Stimulated activated CD8-positive, alpha-beta memory T cell treated with anti-CD3 and anti-CD28 coated beads, Interleukin-4, amount 100 ng/mL, for 48 hours (primary cell): Measurements from ENCODE around the gene SIPA1L3.

Experiments
- DNase-seq: peaks from one replicate; pipeline ENCODE4 v3.0.0-alpha.2; 2020

Gene SIPA1L3

GRCh38 chr19:38197937-38198704 lies 291.1 kb downstream of the SIPA1L3 start:
- no peak for DNase-seq

- no peak for DNase-seq
Measured at GRCh38 chr19:38199340-38199739, 292.3 kb downstream of the SIPA1L3 start.

DNA sequence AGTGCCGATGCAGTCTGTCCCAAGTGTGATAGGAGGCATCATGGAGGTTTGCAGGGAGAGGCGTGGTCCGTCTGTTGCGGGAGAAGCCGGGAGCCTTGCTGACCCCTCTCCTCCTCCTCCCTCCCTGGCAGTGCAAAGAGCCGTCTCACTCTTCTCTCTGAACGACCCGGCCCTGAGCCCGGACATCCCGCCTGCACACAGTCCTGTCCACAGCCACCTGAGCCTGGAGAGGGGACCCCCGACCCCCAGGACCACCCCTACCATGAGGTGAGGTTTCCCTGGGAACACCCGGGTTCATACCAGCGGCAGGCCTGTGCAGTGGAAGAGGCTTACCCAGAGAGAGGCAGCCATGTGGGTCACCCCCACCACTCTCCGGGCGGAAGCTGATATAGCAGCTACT lies 294.7 kb downstream of the SIPA1L3 start:
- DNase-seq: no peak

- no peak for DNase-seq
Measured at GRCh38 chr19:38202504-38202903, 295.5 kb downstream of the SIPA1L3 start.

- DNase-seq: no peak
Measured at GRCh38 chr19:38203197-38203596, 296.2 kb downstream of the SIPA1L3 start.

- no peak for DNase-seq
Measured at GRCh38 chr19:38204096-38204495, 297.1 kb downstream of the SIPA1L3 start.

GRCh38 chr19:38204728-38205127 lies 297.7 kb downstream of the SIPA1L3 start:
- DNase-seq: no peak

DNA sequence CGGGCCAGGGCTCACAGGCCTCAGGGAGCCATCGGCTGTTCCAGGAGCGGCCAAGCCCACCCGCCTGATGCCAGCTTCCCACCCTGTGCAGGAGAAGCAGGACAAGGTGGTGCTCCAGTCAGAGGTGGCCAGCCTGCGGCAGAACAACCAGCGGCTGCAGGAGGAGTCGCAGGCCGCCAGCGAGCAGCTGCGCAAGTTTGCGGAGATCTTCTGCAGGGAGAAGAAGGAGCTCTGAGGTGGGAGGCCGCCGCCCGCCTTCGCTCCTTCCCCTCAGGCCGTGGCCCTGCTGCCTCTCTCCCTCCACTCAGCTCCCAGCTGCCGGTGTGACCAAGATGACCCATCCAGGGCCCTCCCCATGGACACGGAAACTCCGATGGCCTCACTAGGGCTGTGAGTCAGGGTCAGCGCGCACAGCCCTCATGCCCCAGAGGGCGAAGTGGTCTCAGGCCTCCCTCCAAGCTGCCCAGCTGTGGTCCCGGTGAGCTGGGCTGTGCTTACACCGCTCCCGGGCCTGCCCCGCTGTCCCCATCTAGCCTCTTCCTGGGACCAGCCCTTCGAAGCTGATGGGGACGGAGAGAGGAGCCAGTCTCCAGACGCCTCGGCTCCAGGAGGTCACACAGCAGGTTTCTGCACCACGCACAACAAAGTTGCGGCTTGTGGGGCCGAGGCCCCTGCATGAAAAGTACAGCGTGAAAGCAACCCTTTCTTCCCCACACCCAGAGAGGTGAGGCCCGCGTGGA lies 299.2 kb downstream of the SIPA1L3 start:
- DNase-seq: no peak

DNA sequence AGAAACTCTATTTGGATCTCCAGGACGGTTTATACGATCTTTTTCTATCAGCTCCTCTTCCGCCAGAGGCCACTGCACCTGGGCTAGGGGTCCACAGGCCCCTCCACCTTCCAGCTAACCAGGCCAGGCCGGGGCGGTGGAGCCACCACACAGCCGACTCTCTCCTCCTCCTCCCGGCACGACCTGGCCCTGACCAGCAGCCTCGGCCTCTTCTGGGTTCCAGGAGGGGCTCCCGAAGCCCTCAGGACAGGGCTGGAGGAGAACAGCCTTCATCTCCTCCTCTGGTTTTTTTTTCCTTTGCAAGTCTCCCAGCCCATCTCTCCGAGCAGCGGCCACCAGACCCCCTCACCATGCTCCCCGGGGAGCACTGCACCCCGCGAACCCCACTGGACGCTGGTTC lies 299.9 kb downstream of the SIPA1L3 start:
- DNase-seq: no peak

DNA sequence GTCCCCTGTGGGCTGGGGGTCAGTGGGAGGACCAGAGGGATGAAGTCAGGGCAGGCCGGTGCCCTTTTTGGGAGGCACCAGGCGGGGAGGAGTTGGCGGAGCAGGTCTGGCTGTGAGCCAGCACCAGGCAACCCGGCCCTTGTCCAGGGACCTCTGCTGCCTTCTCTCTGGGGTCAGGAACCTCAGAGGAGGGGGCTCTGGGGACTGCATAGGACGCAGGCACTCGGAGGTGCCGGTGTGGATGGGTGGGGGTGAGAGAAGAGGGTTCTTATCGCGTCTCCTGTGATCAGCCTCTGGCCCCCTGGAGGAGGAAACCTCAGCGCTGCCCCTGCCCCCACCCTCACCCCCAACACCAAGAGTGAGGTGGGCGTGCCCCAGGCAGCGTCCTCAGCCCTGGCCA lies 300.5 kb downstream of the SIPA1L3 start:
- no peak for DNase-seq

DNA sequence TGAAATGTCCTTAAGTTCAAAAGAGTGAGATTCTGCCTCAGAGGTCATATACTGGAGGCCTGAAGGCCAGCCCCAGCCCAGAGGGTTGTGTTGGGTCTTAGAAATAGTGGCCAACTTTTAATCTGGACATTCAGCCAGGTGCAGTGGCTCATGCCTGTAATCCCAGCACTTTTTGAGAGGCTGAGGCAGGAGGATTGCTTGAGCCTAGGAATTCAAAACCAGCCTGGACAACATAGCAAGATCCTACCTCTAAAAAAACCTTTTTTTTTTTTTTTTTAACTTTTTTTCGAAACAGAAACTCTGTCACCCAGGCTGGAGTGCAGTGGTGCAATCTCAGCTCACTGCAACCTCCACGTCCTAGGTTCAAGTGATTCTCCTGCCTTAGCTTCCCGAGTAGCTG lies 301.6 kb downstream of the SIPA1L3 start:
- no peak for DNase-seq

GRCh38 chr19:38209152-38209551 lies 302.1 kb downstream of the SIPA1L3 start:
- DNase-seq: no peak

GRCh38 chr19:38209671-38210457 lies 302.9 kb downstream of the SIPA1L3 start:
- DNase-seq: no peak

DNA sequence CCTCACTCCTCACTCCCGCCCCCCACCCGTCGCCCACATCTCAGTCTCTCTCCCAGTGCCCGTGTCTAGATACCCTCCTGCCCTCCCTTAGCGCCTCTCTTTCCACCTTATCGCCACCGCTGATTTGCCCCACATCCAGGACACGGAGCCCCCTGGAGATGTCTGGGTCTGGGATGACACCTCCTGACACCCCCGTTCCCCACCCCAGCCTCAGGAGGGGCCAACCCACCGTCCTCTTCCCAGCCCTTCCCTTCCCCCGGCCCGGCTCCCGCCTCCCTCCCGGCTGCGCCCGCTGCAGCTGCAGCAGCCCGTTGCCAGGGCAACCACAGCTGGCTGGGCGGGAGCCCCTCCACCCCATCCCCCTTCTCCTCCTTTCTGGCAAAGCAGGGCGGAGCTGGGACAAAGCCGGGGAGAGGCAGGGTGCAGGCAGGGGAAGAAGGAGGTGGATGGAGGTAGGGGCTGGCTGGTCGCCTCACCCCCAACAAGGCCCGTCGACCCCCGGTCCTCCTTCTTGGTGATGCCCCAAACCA lies 303.5 kb downstream of the SIPA1L3 start:
- no peak for DNase-seq

DNA sequence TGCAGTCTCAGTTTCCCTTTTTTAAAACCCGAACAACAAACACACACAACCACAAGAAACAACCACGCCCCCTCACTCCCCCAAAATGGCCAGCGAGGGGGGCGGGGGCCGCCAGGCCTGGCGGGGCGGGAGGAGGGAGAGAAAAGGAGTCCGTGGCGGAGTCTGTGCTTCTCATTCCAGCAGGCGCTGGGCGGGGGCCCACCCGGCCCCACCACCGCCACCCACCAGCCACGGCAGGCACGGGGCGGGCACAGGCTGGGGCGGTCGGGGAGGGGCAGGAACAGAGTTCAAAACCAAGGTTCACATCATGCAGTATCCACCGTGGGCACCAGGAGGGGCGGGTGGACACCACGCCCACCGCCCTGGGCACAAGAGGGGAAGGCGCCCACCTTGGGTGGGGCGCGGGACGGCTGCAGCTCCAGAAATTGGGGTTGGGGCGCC lies 304.2 kb downstream of the SIPA1L3 start:
- DNase-seq: no peak

DNA sequence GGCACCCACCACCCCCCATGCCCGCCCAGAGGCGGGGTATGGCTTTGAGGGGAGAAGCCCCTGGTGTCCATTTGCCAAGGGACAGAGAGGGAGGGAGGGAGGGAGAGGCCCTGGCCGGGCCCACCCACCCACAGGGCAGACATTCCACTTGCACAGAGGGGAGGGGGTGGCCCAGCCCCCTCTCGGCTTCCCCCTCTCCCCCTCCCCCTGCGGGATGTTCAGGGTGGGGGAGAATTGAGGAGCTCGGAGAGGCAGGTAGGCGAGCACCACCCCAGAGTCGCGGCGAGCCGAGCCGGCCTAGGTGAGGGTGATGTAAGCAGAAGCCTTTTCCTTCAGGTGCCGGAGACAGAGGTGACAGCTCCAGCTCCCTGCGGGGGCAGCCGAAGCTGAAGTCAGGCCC lies 304.8 kb downstream of the SIPA1L3 start:
- DNase-seq: no peak

DNA sequence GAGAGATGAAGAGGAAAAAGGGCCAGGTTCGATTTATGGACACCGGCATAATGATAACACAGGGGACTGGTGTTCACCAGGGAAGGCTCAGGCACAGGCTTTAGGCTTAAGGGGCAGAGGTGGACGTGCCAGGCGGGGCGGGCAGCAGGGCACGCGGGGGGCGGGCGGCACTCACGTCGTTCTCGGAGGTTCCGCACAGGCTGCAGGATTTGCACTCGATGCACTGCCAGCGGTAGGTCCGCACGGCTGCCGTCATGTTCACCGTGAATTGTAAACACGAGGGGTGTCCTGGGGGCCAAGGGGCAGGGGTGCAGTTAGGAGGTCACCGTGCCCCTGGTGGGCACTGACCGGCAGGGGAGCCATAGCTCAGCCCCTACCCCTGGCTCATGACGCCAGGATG lies 306.5 kb downstream of the SIPA1L3 start:
- no peak for DNase-seq

DNA sequence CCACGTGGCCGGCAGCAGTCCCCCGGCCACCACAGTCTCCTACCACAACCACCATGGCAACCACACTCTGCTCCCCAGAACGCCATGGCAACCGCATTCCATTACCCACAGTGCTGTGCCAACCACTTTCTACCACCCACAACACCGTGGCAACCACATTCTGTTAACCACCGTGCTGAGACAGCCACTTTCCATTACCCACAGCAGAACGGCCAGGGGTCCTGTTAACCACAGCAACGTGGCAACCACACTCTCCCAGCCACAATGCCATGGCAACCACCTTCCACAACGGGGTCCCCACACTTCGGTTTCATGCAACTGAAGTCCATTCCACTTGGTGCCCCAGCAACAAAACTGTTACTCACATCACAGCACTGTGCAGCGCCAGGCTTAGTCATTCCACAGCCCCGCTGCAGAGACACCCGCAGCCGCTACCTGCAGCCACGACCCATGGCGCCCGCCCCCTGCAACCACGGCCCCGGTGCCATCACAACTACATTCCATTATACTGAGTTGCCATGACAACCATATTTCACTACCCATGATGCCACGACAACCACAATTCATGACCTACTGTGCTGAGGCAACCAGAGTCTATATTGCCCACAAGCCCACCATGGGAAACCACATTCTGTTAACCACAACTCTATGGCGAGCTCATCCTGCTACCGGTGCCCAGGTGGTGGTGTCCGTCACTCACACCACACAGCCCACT lies 307.1 kb downstream of the SIPA1L3 start:
- peak; percentile 86 for DNase-seq

- DNase-seq: no peak
Measured at GRCh38 chr19:38216785-38217641, 310.0 kb downstream of the SIPA1L3 start.

DNA sequence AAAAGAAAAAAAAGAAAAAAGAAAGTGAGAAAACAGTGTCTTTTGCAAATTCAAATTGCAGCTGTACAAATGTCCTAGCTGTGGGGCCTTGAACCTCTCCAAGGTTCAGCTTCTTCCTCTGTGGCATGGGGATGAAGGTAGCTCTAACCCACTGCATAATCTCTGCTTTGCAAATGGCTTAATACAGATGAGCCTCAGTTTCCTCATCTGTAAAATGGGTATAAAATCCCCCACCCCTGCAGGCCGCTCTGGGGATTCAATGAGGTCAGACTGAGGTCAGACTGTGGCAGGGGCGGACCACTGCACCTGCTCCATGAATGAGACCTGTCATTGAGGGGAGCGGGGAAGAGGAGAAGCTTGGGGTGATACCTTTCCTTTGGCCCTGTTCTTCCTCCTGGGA lies 311.2 kb downstream of the SIPA1L3 start:
- no peak for DNase-seq

DNA sequence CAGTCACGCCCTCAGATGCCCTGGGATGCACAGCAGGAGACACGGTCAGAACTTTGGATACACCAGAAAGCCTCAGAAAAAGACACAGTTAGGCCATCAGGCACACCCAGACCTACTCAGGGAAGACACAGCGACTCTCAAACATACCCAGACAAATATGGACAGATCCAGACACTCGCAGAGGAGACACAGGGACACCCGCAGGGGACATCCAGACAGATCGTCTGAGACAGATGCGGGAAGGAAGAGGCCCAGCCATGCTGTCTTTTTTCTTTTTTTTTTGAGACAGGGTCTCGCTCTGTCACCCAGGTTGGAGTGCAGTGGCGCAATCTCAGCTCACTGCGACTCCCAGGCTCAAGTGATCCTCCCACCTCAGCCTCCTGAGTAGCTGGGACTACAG lies 312.2 kb downstream of the SIPA1L3 start:
- DNase-seq: no peak

GRCh38 chr19:38221421-38221820 lies 314.4 kb downstream of the SIPA1L3 start:
- DNase-seq: no peak
